ENCODE data around the gene SLC44A3. TPM values are rescaled to one million over a fixed set of nuclear protein-coding genes. Genes with fewer than 3 reads are reported as not detected.

The SLC44A3 gene
- total and polyA plus RNA-seq, 5 donors from 2014 or later, result not detected

DNA sequence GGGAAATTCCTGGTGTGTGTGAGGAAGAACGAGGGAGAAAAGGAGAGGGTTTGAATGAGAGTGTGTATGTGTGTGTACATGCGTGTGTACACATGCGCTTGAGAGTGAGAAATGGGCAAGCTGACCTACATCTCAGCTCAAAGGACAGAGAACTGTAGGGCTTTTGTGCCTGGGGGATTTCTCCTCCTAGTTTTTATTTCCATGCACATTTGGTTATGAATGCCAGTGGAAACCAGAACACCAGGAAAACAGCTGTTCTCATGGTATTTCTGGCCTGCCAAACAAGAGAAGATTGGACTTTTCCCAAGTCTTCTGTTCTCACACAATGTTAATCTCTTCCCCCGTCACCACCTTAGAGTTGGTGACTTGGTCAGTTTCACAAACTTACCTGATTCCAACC is 45.2 kb downstream of the SLC44A3 start:
- no peaks in the 10 kb centered on the region for H3K36me3 ChIP-seq (ENCODE audit: control insufficient read depth, insufficient read depth, low read length)
- H3K9me3 ChIP-seq (ENCODE audit: control insufficient read depth in 2 of 2, low read length in 2 of 2), result no peaks in the 10 kb centered on the region
- H3K4me1 Mint-ChIP-seq, result no peaks in the 10 kb centered on the region
- no peaks in the 10 kb centered on the region for H3K9me3 Mint-ChIP-seq
- H3K27me3 ChIP-seq (ENCODE audit: control insufficient read depth, insufficient read depth, low read length), result peaks cover 9% of the 10 kb centered on the region
- H3K27me3 Mint-ChIP-seq, result peaks cover 13% of the 10 kb centered on the region
- no peaks in the 10 kb centered on the region for H3K4me1 ChIP-seq (ENCODE audit: control insufficient read depth, insufficient read depth, low read length, poor library complexity, severe bottlenecking)
- no peak overlapping the region for H3K4me3 ChIP-seq (ENCODE audit: low read depth, low read length)
- no peaks in the 10 kb centered on the region for H3K36me3 Mint-ChIP-seq
- no peak overlapping the region for H3K27ac ChIP-seq (ENCODE audit: insufficient read depth, low read length, poor library complexity, severe bottlenecking)
- DNase-seq (no peak), ATAC-seq (ENCODE audit: low read depth in 2 of 2) (no peak)
- H3K27ac Mint-ChIP-seq, result no peak overlapping the region
- no peak overlapping the region for H3K4me3 Mint-ChIP-seq

DNA sequence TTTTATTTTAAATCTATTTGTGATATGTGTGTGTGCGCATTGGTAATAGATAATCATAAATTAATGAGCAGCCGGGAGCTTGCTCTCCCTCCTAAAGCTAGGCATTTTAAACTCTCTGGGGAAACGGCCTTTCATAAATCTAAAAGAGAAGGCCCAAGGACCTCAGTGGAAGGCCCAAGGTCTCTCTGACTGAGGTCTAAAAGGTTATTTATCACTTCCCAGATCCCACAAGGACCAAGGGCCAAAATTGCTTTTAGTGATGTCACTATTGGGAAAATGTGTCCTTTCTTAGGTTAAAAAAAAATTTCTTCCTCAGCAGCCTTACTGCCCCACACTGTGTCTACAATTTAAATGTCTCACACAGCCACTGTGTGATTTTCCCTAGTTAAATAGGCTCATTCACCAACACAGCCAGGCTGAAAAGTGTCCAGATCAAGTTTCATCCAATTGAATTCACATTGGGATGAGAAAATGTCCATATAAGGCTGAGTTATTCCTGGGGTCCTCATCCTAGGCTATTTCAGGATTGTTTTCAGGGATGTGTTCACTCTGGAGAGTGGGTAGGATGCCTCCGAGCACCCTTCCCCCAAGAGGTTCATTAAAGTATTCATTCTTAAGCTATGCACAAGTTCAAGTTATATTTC is 46.1 kb downstream of the SLC44A3 start:
- Histone ChIP-seq H3K36me3 (ENCODE audit: control insufficient read depth, insufficient read depth, low read length) (no peaks in the 10 kb centered on the region), H3K4me1 (ENCODE audit: control insufficient read depth, insufficient read depth, low read length, poor library complexity, severe bottlenecking) (no peaks in the 10 kb centered on the region), H3K4me3 (ENCODE audit: low read depth, low read length) (no peak overlapping the region), H3K27ac (ENCODE audit: insufficient read depth, low read length, poor library complexity, severe bottlenecking) (no peak overlapping the region), H3K27me3 (ENCODE audit: control insufficient read depth, insufficient read depth, low read length) (peaks cover 9% of the 10 kb centered on the region), H3K9me3 (ENCODE audit: control insufficient read depth in 2 of 2, low read length in 2 of 2) (no peaks in the 10 kb centered on the region)
- ATAC-seq (ENCODE audit: low read depth in 2 of 2), result no peak
- no peak for DNase-seq
- no peak overlapping the region for H3K4me3 Mint-ChIP-seq
- no peaks in the 10 kb centered on the region for H3K36me3 Mint-ChIP-seq
- no peaks in the 10 kb centered on the region for H3K9me3 Mint-ChIP-seq
- no peaks in the 10 kb centered on the region for H3K4me1 Mint-ChIP-seq
- no peak overlapping the region for H3K27ac Mint-ChIP-seq
- peaks cover 11% of the 10 kb centered on the region for H3K27me3 Mint-ChIP-seq

DNA sequence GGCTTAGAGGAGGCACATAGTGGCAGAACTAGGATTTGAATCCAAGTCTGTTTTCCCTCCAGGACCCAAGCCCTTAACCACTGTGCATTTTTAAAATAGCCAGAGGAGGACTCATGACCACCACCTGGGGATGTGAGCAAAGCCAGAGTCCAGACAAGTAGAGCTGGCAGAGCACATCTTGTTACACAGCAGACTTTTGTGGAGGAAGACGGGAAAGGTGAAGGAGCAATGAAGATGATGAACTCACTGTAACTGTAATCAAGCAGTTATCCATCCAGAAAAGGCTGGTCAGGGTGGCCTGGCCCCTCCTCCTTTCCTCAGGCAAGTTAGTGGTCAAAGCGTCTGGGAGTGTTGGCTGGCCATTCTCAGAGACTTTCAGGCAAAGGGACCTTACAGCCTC is 50.9 kb downstream of the SLC44A3 start:
- Mint-ChIP-seq H3K4me1 (no peaks in the 10 kb centered on the region), H3K27ac (no peak overlapping the region), H3K36me3 (no peaks in the 10 kb centered on the region), H3K4me3 (no peak overlapping the region), H3K9me3 (no peaks in the 10 kb centered on the region), H3K27me3 (peaks cover 29% of the 10 kb centered on the region)
- no peak for ATAC-seq (ENCODE audit: low read depth in 2 of 2)
- peaks cover 7% of the 10 kb centered on the region for H3K27me3 ChIP-seq (ENCODE audit: control insufficient read depth, insufficient read depth, low read length)
- no peak overlapping the region for H3K4me3 ChIP-seq (ENCODE audit: low read depth, low read length)
- DNase-seq, result no peak
- no peaks in the 10 kb centered on the region for H3K4me1 ChIP-seq (ENCODE audit: control insufficient read depth, insufficient read depth, low read length, poor library complexity, severe bottlenecking)
- H3K9me3 ChIP-seq (ENCODE audit: control insufficient read depth in 2 of 2, low read length in 2 of 2), result no peaks in the 10 kb centered on the region
- H3K36me3 ChIP-seq (ENCODE audit: control insufficient read depth, insufficient read depth, low read length), result no peaks in the 10 kb centered on the region
- no peak overlapping the region for H3K27ac ChIP-seq (ENCODE audit: insufficient read depth, low read length, poor library complexity, severe bottlenecking)

DNA sequence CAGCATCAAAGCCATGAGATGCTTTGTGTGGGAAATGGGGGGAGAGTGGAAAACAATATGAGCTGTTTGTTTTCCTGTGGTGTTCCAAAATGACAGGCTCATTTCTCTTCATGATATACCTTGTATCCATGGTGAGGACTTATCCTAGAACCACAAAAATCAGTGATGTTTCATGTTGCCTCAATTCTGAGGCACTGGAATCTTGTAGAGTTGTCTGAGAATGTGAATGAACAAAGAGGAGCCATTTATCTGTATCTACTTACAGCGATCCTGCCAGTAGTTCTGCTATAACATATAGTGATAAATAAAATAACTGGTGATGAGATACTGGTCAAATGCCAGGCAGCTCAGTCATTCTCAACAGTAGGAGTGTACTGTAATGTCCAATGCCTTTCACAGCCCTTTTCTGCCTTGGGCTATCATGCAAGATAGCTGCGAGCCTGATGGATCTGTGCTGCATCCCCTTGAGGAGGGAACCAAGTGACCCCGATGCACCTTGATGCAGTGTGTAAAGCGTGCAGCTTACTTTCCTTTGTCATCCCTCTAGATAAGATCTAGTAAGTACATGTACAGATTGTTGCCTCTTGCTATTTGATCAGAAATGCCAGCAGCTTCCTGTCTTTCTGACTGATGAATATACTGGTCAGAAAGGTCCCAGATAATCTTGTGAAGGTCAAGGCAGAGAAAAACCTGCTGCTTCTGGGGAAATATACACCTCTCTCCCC is 52.8 kb downstream of the SLC44A3 start:
- ATAC-seq (ENCODE audit: low read depth in 2 of 2), result no peak
- Histone ChIP-seq H3K4me3 (ENCODE audit: low read depth, low read length) (no peak overlapping the region), H3K27me3 (ENCODE audit: control insufficient read depth, insufficient read depth, low read length) (peaks cover 13% of the 10 kb centered on the region), H3K4me1 (ENCODE audit: control insufficient read depth, insufficient read depth, low read length, poor library complexity, severe bottlenecking) (no peaks in the 10 kb centered on the region), H3K36me3 (ENCODE audit: control insufficient read depth, insufficient read depth, low read length) (no peaks in the 10 kb centered on the region), H3K27ac (ENCODE audit: insufficient read depth, low read length, poor library complexity, severe bottlenecking) (no peak overlapping the region), H3K9me3 (ENCODE audit: control insufficient read depth in 2 of 2, low read length in 2 of 2) (no peaks in the 10 kb centered on the region)
- Mint-ChIP-seq H3K27me3 (peaks cover 42% of the 10 kb centered on the region), H3K36me3 (no peaks in the 10 kb centered on the region), H3K4me3 (no peak overlapping the region), H3K9me3 (no peaks in the 10 kb centered on the region), H3K27ac (no peak overlapping the region), H3K4me1 (no peaks in the 10 kb centered on the region)
- no peak for DNase-seq

DNA sequence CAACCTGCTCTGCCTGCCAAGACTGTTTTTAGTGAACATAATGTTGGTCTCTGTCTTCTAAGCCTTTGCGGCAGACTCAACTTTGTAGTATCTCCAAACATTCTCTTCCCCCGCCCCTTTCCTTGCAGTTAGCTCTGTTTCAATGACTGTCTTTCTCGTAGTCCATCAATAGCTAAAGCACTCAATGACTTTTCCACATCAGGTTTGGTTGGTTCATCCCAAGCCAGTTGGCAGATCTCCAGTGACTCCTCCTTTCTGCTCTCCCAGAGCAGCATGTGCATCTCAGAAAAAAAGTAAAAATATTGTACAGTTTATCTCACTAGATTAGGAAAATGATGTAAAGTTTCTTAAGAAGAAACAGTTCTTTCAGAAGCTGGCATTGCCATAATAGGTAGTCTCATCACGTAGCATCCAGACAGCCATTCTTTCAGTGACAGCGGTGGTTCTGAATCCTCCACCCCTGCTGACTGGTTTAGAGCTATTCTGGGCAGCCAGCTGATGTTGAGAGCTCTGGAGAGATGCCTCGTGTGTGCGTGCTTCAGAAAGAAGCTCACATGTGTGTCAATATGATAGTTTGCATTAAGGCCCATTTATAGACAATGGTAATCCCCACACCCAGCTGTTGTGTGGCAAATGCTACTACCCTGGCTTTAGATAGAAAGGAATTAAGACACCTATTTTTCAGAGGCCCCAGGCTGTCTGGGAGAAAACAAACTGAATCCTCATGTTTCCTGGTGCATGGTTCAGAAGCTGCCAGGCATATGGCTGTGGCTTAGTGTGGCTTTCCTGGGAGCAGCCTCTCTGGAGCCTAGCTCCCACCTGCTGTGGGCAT is 53.6 kb downstream of the SLC44A3 start:
- peaks cover 40% of the 10 kb centered on the region for H3K27me3 Mint-ChIP-seq
- ATAC-seq (ENCODE audit: low read depth in 2 of 2) (no peak), DNase-seq (no peak)
- H3K36me3 ChIP-seq (ENCODE audit: control insufficient read depth, insufficient read depth, low read length), result no peaks in the 10 kb centered on the region
- H3K9me3 Mint-ChIP-seq, result no peaks in the 10 kb centered on the region
- no peaks in the 10 kb centered on the region for H3K4me1 Mint-ChIP-seq
- H3K27ac ChIP-seq (ENCODE audit: insufficient read depth, low read length, poor library complexity, severe bottlenecking), result no peak overlapping the region
- H3K4me3 Mint-ChIP-seq, result no peak overlapping the region
- H3K4me3 ChIP-seq (ENCODE audit: low read depth, low read length), result no peak overlapping the region
- no peaks in the 10 kb centered on the region for H3K9me3 ChIP-seq (ENCODE audit: control insufficient read depth in 2 of 2, low read length in 2 of 2)
- peaks cover 13% of the 10 kb centered on the region for H3K27me3 ChIP-seq (ENCODE audit: control insufficient read depth, insufficient read depth, low read length)
- no peak overlapping the region for H3K27ac Mint-ChIP-seq
- no peaks in the 10 kb centered on the region for H3K36me3 Mint-ChIP-seq
- no peaks in the 10 kb centered on the region for H3K4me1 ChIP-seq (ENCODE audit: control insufficient read depth, insufficient read depth, low read length, poor library complexity, severe bottlenecking)

DNA sequence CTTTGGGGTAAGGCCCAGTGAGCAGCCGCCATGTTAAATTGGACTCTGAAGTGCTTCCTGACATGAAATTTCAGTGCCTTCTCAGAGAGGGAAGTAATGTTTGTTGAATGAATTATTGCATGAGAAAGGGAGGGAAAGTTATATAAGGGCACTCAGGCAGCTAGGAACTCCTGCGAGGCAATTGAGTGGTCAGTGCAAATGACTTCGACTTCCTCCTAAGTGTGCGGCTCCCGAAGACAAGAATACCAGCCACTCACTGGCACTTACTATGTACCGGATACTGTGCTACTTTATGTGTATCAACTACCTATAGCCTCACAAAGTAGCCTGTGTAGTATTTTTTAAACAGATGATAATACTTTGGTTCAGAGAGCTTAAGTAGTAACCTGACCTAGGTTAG is 54.3 kb downstream of the SLC44A3 start:
- Mint-ChIP-seq H3K36me3 (no peaks in the 10 kb centered on the region), H3K9me3 (no peaks in the 10 kb centered on the region), H3K27ac (no peak overlapping the region), H3K4me3 (no peak overlapping the region), H3K27me3 (peaks cover 35% of the 10 kb centered on the region), H3K4me1 (no peaks in the 10 kb centered on the region)
- Histone ChIP-seq H3K9me3 (ENCODE audit: control insufficient read depth in 2 of 2, low read length in 2 of 2) (no peaks in the 10 kb centered on the region), H3K4me1 (ENCODE audit: control insufficient read depth, insufficient read depth, low read length, poor library complexity, severe bottlenecking) (no peaks in the 10 kb centered on the region), H3K36me3 (ENCODE audit: control insufficient read depth, insufficient read depth, low read length) (no peaks in the 10 kb centered on the region), H3K4me3 (ENCODE audit: low read depth, low read length) (no peak overlapping the region), H3K27me3 (ENCODE audit: control insufficient read depth, insufficient read depth, low read length) (peaks cover 11% of the 10 kb centered on the region), H3K27ac (ENCODE audit: insufficient read depth, low read length, poor library complexity, severe bottlenecking) (no peak overlapping the region)
- DNase-seq (no peak), ATAC-seq (ENCODE audit: low read depth in 2 of 2) (no peak)

DNA sequence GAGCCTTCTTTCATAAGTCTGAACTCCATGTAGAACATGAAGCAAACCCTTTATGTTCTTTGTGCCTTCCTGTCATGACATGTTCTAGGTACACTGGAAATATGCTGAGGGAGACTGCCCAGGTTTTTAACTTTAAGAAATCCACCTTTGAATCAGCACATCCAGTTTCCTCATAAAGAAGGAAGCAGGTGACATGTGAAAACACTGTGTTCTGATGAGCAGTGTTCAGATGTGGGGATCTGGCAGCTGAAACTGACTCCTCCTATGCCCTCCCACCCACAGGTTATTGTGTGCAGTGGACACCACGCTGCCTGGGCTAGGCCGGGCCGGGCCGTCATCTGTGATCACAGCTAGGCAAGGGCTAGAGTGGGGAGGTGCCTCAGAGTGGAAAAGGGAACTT is 55.6 kb downstream of the SLC44A3 start:
- ATAC-seq (ENCODE audit: low read depth in 2 of 2) (peak in 1 of 2 donors; percentile 25), DNase-seq (peak in 1 of 3 donors; percentile 84)
- Histone ChIP-seq H3K4me1 (ENCODE audit: control insufficient read depth, insufficient read depth, low read length, poor library complexity, severe bottlenecking) (no peaks in the 10 kb centered on the region), H3K4me3 (ENCODE audit: low read depth, low read length) (no peak overlapping the region), H3K27ac (ENCODE audit: insufficient read depth, low read length, poor library complexity, severe bottlenecking) (no peak overlapping the region), H3K36me3 (ENCODE audit: control insufficient read depth, insufficient read depth, low read length) (no peaks in the 10 kb centered on the region), H3K27me3 (ENCODE audit: control insufficient read depth, insufficient read depth, low read length) (peaks cover 6% of the 10 kb centered on the region), H3K9me3 (ENCODE audit: control insufficient read depth in 2 of 2, low read length in 2 of 2) (no peaks in the 10 kb centered on the region)
- no peak overlapping the region for H3K27ac Mint-ChIP-seq
- H3K27me3 Mint-ChIP-seq, result peaks cover 32% of the 10 kb centered on the region
- peaks cover 0 to 5% (median 0%) of the 10 kb centered on the region in 4 donors for H3K4me1 Mint-ChIP-seq
- no peak overlapping the region for H3K4me3 Mint-ChIP-seq
- no peaks in the 10 kb centered on the region for H3K36me3 Mint-ChIP-seq
- no peaks in the 10 kb centered on the region for H3K9me3 Mint-ChIP-seq

Measured in CD4-positive, CD25-positive, alpha-beta regulatory T cell (primary cell).